Kidney glomerular epithelial cell (primary cell): Measurements from ENCODE around the gene UBXN10.

Experiments used
- DNase-seq: peaks from one replicate; lab custom pipeline; 2025; lab: John Stamatoyannopoulos, UW

Gene UBXN10

DNA sequence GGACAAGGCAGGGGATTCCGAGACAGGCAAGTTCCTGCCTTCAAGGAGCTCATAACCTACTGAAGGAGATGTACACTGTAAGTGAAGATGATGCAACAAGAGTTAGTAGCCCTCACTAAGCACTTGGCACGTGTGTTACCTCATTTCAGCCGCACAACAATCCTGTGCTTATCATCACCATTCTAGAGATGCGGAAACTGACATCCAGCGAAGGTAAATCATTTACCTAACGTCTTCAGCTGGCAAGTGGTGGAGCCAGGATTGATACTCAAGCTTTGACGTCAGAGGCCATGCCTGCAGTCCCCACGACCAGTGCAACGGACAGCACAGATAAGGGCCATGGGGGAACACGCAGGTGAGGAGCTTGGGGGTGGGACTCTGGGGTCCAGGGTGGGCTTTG is 2.9 kb upstream of the UBXN10 start:
- DNase-seq, result no peak

- no peak for DNase-seq
Measured at GRCh38 chr1:20183616-20184271, 2.2 kb upstream of the UBXN10 start.

DNA sequence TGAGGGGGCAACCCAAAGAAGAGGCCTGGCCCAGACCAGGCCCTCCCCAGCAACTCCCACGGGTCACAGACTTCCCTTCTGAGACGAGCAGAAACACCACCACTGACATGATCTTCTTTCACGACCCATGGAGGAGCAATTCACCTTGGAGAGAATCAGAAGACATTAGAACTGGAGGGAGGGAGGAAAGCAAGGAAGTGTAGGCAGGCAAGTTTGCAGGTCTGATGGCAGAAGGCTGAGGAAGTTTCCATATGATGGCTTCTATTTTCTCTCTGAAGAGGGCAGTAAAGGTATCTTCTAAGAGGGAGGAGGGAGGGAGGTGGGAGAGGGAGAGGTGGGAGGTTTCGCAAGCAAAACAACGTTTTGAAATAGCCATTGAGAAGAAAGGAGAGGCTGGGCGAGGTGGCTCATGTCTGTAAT is 1.4 kb upstream of the UBXN10 start:
- DNase-seq, result no peak

DNA sequence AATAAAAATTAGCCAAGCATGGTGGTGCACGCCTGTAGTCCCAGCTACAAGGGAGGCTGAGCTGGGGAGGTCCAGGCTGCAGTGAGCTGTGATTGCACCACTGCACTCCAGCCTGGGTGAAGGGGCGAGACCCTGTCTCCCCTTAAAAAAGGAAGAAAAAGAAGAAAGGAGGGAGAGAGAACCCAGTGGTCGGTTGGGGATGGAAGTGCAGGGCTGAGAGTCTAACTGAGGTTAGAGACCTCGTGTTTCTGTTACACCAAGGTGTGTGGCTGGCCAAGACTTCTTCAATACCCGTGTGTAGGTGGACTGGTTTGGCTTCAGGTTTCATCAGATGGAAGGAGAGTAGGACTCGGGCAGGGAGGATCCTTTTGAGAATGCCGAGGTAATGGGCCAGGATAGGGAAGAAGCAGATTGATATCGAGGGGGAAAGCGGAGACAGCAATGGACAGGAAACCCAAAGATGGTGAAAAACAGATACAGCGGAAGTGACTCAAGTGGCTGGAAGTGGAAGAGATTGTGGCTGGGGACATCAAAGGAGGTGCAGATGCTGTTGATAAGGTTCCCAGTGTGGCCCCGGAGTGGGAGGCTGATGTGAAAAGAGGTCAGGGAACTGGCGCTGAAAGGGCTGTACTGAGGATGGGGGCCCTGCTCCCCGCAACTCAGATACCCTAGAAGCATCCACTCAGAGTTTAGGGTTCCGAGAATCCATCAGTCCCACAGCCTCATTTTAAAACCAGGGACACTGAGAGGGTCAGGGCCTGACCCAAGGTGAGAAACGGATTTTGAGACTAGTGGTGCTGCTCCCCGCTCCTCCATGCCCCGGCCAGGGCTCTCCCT is 681 bp upstream of the UBXN10 start:
- no peak for DNase-seq

- DNase-seq, result no peak
Measured at GRCh38 chr1:20187103-20187812, 1.4 kb downstream of the UBXN10 start.

GRCh38 chr1:20187813-20188454 is 2.0 kb downstream of the UBXN10 start:
- no peak for DNase-seq

DNA sequence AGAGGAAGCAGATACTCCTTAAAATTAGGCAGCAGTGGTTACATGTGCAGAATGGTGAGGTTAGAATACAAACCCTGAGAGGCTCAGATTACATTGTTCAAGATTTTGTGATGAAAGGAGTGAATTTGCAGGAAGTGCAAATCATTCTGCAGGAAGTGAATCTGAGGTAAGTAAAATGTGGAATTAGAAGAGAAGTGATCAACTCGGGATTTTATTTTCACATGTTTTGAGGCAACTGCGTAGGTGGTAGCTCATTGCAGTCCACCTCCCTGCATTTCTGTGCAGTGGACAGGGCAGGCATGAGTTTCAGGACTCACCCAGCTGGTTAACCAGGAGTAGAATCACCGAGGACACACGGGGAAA is 2.5 kb downstream of the UBXN10 start:
- DNase-seq, result no peak

GRCh38 chr1:20189664-20190063 is 3.8 kb downstream of the UBXN10 start:
- no peak for DNase-seq

GRCh38 chr1:20190256-20191160 is 4.6 kb downstream of the UBXN10 start:
- DNase-seq, result no peak

DNA sequence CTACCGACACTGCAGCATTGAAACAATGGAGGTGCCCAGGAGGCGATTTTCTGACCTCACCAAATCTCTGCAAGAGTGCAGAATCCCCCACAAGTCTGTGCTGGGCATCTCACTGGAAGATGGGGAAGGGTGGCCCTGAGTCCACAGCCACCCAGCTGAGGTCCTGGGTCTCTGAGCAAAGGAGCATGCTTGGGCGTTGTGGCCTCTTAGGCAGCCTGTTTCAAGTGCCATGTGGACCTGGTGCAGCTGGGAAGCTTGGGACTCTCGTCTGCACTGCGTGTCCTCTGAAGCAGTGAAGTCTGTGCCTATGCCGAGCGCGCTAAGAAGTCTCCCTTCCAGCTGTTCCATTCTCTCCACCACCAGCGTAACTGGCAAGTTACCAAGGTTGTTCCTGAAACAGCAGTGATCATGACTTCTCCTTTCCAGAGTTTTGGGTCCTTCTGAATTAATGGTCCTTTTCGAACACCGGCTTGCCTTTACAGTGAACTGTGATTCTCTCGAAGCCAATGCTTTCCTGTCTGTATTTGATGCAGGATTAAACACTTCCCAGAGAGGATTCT is 5.5 kb downstream of the UBXN10 start:
- DNase-seq, result no peak

- DNase-seq, result no peak
Measured at GRCh38 chr1:20192364-20192763, 6.5 kb downstream of the UBXN10 start.

DNA sequence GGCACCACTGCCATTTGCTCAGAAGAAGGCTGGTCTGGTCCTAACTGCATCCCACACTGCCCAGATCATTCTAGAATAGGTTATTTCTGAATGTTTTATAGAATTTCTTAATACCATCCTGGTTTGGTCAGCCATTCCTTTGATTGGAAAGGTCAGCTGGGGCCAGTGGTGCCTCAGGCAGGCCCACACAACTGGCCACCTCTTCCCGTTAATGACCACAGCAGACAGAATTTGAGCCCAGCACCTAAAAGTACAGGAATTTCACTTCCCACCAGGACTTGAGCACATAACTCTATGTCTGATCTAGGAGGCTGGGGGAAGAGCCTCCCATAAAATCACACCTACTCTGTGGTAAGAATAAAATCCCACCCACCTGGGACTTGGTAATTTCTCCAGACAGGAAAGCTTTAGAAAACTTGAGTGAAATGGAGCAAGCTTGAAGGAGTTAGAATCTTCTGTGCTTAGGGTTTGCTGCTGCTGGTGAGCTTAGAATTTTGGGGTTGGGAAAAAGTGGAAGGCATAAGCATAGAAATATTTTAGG is 7.0 kb downstream of the UBXN10 start:
- DNase-seq, result no peak

DNA sequence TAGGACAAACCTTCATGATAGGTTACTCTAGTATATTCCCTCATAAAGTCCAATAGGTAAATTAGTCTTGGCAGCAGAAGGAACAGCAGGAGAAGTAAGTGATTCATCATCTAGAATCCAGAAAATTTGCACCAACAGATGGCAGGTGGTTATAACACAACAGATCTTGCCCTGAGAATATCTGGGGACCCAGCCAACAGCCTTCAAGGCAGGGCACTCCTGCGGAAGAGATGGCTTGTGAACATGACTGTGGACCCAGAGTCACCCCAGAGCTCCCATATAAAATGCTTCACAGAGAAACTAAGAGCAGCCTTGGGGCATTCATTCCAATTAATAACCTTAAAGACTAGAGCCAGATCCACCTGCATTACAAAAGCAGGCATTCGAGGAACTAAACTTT is 8.3 kb downstream of the UBXN10 start:
- no peak for DNase-seq

DNA sequence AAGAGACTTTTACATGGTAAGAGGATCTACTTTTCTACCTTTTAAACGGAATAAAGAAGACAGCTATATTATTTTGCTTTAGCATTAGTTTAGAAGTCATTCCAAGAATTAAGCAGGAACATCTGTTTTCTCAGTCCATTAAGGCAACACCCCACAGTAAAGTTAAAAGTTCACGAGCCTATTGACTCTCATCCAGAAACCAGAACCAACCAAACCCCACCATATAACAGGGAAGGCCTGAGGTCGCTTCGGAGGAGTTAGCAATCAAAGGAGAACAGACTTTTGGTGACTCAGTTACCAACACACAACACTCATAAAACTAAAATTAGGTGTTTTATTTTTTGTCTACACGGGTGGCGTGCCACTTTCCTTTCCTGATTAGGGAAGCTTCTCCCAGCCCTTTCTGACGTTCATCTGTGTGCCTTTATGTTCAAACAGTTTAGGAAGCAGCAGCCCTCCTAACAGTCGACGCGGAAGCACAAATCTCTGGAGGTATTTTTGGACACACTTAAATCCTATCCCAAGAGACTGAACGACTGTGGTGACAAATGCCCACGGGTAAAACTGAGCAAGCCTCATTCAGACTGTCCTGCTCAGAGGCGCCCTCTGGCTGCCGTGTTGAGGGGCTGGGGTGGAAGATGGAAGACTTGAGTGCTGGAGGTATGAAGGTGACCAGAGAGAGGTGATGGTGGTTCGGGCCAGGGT is 9.0 kb downstream of the UBXN10 start:
- DNase-seq, result peak; percentile 13

DNA sequence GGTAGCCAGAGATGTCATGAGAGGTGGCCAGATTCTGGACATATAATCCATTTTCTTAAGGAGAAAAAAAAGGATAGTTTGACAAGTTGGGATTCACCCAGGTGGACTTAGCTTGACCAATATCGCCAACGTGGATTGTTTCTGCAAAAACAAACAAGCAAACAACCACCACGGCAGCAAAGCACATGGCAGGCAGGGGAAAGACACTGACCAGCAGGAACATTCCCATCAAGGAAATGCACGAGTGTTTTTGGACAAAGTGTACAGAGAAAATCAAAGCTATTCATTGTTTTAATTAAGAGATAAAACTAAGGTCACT is 9.5 kb downstream of the UBXN10 start:
- DNase-seq, result no peak

- no peak for DNase-seq
Measured at GRCh38 chr1:20197329-20197791, 11.5 kb downstream of the UBXN10 start.

- DNase-seq, result no peak
Measured at GRCh38 chr1:20198296-20198695, 12.4 kb downstream of the UBXN10 start.

DNA sequence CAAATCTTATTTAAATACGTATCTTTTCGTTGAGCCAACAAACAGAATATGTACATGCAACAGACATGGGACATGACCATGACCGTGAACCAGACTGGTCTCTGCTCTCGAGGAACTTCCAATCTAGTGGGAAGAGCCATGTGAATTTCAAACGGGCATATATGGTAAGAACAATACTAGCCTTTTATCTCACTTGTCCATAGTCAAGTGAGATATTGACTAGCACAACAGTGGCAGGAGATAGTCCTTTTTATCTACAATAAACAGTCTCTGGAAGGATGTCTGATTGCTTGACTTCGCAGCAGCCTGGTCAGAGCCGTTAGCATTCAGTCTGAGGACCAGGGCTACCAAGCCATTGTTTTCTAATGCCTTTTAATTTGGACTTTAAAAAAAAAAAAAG is 13.0 kb downstream of the UBXN10 start:
- no peak for DNase-seq

DNA sequence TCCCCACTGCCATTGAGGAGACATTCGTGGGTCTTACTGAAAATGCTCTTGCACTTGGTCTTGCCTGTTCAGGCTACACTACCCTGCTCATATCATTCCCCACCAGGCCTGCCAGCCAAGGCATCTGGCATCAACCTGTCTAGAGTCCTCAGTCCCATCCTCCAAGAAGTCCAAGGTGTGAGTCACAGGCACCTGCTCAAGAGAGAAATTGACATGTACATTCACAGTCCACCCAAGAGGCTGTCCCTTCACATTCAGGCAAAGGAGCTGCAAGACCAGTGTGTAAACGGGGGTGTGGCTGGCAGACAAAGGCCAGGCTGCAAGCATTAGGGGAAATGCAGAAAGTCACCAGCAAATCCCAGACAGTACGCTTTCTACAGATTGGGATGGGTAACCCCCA is 13.5 kb downstream of the UBXN10 start:
- no peak for DNase-seq

GRCh38 chr1:20199840-20200239 is 13.9 kb downstream of the UBXN10 start:
- DNase-seq, result no peak
